ENCODE measurements around the gene TMEM215. TPM values are rescaled to one million over a fixed set of nuclear protein-coding genes. Genes with fewer than 3 reads are reported as not detected.

The TMEM215 gene
- total and polyA plus RNA-seq, 2 experiments from 2014 or later = 0.79 to 1.2 TPM

DNA sequence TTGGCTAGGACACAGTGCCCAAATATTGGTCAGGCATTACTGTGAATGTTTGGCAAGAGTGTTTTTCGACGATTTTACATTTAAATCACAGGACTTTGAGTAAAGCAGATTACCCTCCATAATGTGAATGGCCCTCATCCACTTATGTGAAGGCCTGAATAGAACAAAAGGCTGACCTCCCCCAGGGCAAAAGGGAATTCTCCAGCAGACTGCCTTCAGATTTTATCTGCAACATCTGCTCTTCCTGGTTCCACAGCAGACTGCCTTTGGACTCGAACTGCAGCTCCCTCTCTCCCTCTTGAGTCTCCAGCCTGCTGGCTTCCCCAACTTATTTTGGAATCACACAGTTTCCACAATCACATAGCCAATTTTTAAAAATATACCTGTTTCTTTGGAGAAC, 7.1 kb upstream of the TMEM215 start:
- H3K9me3 Mint-ChIP-seq = peaks cover 11% of the 10 kb centered on the region
- H3K27ac ChIP-seq (ENCODE audit: low read depth) = no peak overlapping the region

More for the DNA sequence above, 7.1 kb upstream of the TMEM215 start:
- peaks cover 14% of the 10 kb centered on the region for H3K27me3 Mint-ChIP-seq (ENCODE audit: insufficient read depth, low read depth, poor library complexity)
- H3K27me3 ChIP-seq (ENCODE audit: insufficient read depth) = peaks cover 16% of the 10 kb centered on the region
- no peak overlapping the region for H3K4me3 ChIP-seq
- H3K27ac Mint-ChIP-seq = no peak overlapping the region
- no peak for ATAC-seq
- no peak overlapping the region for H2AFZ ChIP-seq
- TF ChIP-seq ZNF331 (CRISPR knock-in tag; IDR thresholded peaks at IDR 0.05; ENCODE audit: low read depth) (no peak), CTCF (conservative IDR thresholded peaks at IDR 0.05; ENCODE audit: low read depth in 2 of 2) (no peak), NANOG (IDR thresholded peaks at IDR 0.05; ENCODE audit: borderline replicate concordance) (no peak), JUNB (IDR thresholded peaks at IDR 0.05; ENCODE audit: unreplicated experiment) (no peak), EZH2phosphoT487 (IDR thresholded peaks at IDR 0.05; ENCODE audit: unreplicated experiment) (no peak), POLR2AphosphoS5 (IDR thresholded peaks at IDR 0.05; ENCODE audit: low read depth) (no peak), STAT1 (IDR thresholded peaks at IDR 0.05; ENCODE audit: unreplicated experiment) (no peak), CREB1 (CRISPR knock-in tag; IDR thresholded peaks at IDR 0.05; ENCODE audit: low read depth) (no peak), ZNF114 (CRISPR knock-in tag; IDR thresholded peaks at IDR 0.05) (no peak), EZH2 (IDR thresholded peaks at IDR 0.05; ENCODE audit: low read depth, unreplicated experiment) (no peak)
- TF ChIP-seq, protein P1, sequence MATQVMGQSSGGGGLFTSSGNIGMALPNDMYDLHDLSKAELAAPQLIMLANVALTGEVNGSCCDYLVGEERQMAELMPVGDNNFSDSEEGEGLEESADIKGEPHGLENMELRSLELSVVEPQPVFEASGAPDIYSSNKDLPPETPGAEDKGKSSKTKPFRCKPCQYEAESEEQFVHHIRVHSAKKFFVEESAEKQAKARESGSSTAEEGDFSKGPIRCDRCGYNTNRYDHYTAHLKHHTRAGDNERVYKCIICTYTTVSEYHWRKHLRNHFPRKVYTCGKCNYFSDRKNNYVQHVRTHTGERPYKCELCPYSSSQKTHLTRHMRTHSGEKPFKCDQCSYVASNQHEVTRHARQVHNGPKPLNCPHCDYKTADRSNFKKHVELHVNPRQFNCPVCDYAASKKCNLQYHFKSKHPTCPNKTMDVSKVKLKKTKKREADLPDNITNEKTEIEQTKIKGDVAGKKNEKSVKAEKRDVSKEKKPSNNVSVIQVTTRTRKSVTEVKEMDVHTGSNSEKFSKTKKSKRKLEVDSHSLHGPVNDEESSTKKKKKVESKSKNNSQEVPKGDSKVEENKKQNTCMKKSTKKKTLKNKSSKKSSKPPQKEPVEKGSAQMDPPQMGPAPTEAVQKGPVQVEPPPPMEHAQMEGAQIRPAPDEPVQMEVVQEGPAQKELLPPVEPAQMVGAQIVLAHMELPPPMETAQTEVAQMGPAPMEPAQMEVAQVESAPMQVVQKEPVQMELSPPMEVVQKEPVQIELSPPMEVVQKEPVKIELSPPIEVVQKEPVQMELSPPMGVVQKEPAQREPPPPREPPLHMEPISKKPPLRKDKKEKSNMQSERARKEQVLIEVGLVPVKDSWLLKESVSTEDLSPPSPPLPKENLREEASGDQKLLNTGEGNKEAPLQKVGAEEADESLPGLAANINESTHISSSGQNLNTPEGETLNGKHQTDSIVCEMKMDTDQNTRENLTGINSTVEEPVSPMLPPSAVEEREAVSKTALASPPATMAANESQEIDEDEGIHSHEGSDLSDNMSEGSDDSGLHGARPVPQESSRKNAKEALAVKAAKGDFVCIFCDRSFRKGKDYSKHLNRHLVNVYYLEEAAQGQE (IDR thresholded peaks at IDR 0.05; ENCODE audit: unreplicated experiment) = no peak
- TF ChIP-seq, protein P2, sequence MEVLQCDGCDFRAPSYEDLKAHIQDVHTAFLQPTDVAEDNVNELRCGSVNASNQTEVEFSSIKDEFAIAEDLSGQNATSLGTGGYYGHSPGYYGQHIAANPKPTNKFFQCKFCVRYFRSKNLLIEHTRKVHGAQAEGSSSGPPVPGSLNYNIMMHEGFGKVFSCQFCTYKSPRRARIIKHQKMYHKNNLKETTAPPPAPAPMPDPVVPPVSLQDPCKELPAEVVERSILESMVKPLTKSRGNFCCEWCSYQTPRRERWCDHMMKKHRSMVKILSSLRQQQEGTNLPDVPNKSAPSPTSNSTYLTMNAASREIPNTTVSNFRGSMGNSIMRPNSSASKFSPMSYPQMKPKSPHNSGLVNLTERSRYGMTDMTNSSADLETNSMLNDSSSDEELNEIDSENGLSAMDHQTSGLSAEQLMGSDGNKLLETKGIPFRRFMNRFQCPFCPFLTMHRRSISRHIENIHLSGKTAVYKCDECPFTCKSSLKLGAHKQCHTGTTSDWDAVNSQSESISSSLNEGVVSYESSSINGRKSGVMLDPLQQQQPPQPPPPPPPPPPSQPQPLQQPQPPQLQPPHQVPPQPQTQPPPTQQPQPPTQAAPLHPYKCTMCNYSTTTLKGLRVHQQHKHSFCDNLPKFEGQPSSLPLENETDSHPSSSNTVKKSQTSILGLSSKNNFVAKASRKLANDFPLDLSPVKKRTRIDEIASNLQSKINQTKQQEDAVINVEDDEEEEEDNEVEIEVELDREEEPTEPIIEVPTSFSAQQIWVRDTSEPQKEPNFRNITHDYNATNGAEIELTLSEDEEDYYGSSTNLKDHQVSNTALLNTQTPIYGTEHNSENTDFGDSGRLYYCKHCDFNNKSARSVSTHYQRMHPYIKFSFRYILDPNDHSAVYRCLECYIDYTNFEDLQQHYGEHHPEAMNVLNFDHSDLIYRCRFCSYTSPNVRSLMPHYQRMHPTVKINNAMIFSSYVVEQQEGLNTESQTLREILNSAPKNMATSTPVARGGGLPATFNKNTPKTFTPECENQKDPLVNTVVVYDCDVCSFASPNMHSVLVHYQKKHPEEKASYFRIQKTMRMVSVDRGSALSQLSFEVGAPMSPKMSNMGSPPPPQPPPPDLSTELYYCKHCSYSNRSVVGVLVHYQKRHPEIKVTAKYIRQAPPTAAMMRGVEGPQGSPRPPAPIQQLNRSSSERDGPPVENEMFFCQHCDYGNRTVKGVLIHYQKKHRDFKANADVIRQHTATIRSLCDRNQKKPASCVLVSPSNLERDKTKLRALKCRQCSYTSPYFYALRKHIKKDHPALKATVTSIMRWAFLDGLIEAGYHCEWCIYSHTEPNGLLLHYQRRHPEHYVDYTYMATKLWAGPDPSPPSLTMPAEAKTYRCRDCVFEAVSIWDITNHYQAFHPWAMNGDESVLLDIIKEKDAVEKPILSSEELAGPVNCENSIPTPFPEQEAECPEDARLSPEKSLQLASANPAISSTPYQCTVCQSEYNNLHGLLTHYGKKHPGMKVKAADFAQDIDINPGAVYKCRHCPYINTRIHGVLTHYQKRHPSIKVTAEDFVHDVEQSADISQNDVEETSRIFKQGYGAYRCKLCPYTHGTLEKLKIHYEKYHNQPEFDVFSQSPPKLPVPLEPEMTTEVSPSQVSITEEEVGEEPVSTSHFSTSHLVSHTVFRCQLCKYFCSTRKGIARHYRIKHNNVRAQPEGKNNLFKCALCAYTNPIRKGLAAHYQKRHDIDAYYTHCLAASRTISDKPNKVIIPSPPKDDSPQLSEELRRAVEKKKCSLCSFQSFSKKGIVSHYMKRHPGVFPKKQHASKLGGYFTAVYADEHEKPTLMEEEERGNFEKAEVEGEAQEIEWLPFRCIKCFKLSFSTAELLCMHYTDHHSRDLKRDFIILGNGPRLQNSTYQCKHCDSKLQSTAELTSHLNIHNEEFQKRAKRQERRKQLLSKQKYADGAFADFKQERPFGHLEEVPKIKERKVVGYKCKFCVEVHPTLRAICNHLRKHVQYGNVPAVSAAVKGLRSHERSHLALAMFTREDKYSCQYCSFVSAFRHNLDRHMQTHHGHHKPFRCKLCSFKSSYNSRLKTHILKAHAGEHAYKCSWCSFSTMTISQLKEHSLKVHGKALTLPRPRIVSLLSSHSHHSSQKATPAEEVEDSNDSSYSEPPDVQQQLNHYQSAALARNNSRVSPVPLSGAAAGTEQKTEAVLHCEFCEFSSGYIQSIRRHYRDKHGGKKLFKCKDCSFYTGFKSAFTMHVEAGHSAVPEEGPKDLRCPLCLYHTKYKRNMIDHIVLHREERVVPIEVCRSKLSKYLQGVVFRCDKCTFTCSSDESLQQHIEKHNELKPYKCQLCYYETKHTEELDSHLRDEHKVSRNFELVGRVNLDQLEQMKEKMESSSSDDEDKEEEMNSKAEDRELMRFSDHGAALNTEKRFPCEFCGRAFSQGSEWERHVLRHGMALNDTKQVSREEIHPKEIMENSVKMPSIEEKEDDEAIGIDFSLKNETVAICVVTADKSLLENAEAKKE (CRISPR knock-in tag; IDR thresholded peaks at IDR 0.05) = no peak
- TF ChIP-seq, protein P3, sequence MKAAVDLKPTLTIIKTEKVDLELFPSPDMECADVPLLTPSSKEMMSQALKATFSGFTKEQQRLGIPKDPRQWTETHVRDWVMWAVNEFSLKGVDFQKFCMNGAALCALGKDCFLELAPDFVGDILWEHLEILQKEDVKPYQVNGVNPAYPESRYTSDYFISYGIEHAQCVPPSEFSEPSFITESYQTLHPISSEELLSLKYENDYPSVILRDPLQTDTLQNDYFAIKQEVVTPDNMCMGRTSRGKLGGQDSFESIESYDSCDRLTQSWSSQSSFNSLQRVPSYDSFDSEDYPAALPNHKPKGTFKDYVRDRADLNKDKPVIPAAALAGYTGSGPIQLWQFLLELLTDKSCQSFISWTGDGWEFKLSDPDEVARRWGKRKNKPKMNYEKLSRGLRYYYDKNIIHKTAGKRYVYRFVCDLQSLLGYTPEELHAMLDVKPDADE (IDR thresholded peaks at IDR 0.05) = no peak
- no peak overlapping the region for H3K4me3 Mint-ChIP-seq
- H3K4me2 ChIP-seq = no peak overlapping the region
- H3K36me3 Mint-ChIP-seq (ENCODE audit: low read depth) = no peaks in the 10 kb centered on the region; the same call in 2 of the 3 replicates
- no peaks in the 10 kb centered on the region for H3K4me1 ChIP-seq (ENCODE audit: insufficient read depth)
- H3K79me2 ChIP-seq (replicated peaks; ENCODE audit: insufficient read depth) = no peaks in the 10 kb centered on the region
- no peak for DNase-seq (ENCODE audit: low spot score)
- H3K9me2 ChIP-seq (ENCODE audit: insufficient read depth) = 0 out of 2 replicates have a peak, but pooled peaks cover 4% of the 10 kb centered on the region
- H3F3A ChIP-seq (replicated peaks; ENCODE audit: low read depth) = no peaks in the 10 kb centered on the region
- no peaks in the 10 kb centered on the region for H3K36me3 ChIP-seq (ENCODE audit: insufficient read depth)
- no peaks in the 10 kb centered on the region for H4K20me1 ChIP-seq (replicated peaks; ENCODE audit: insufficient read depth)
- H3K4me1 Mint-ChIP-seq = no peaks in the 10 kb centered on the region

All from GM23338 (cell line).